Uterus (tissue), 2 donors: ENCODE measurements around the gene CDK6.

ENCODE experiments used
- CTCF ChIP-seq, 4 experiments: fragments of 200-600 bp in 2 of 4; fragments of 450-650 bp in 2 of 4; sonication (generic) in 2 of 4; IDR thresholded peaks; one replicate each; pipeline ENCODE4 v1.5.1; 2016 to 2019; ENCODE audit warnings: antibody characterized with exemption in 4 of 4, mild to moderate bottlenecking in 2 of 4, moderate library complexity in 1 of 4
- POLR2A ChIP-seq, 2 donors: fragments of 450-650 bp; IDR thresholded peaks; one replicate each; pipeline ENCODE4 v1.6.1; 2016; ENCODE audit warnings: antibody characterized with exemption in 2 of 2, mild to moderate bottlenecking in 1 of 2, moderate library complexity in 1 of 2

GRCh38 chr7:92645114-92646061 lies 191.0 kb downstream of the CDK6 start:
- TF ChIP-seq CTCF (IDR thresholded peaks at IDR 0.05) (no peak), POLR2A (IDR thresholded peaks at IDR 0.05) (no peak)
